Pancreas (tissue), 10 donors: Measurements from ENCODE around the gene PDE6B. TPM values are rescaled to one million over a fixed set of nuclear protein-coding genes. Genes with fewer than 3 reads are reported as not detected.

ENCODE experiments used
- ATAC-seq, 4 donors: fragments of 200-7000 bp; cut with Tn5 transposase; one replicate each; pipeline versions ENCODE4 v1.8.0 to v1.9.1; 2020; ENCODE audit warnings: mild to moderate bottlenecking in 4 of 4, moderate library complexity in 4 of 4
- DNase-seq, 6 donors: peaks; one replicate each; pipeline ENCODE4 v3.0.0-alpha.2; 2020
- FAIRE-seq: peaks from 2 replicates; lab custom pipeline; 2012; peaks lifted over from hg19 to GRCh38; lab: Jason Lieb, UNC
- H3K27ac ChIP-seq, 4 donors: fragments of 200-600 bp; sonication (generic); 1 replicate in 3 of 4; 2 replicates in 1 of 4; pipeline versions ENCODE4 v1.5.0 to v1.8.0; 2020
- H3K27me3 ChIP-seq, 4 donors: fragments of 200-600 bp; one replicate each; pipeline ENCODE4 v1.8.0; 2021
- H3K36me3 ChIP-seq, 3 donors: fragments of 200-600 bp; sonication (generic) in 1 of 3; one replicate each; pipeline versions ENCODE4 v1.5.0 to v1.8.0; 2020 to 2021
- H3K4me1 ChIP-seq, 3 donors: fragments of 200-600 bp; one replicate each; pipeline ENCODE4 v1.8.0; 2021
- H3K4me3 ChIP-seq, 4 donors: fragments of 200-600 bp; sonication (generic) in 2 of 4; one replicate each; pipeline versions ENCODE4 v1.5.0 to v1.8.0; 2020 to 2021
- H3K9me3 ChIP-seq, 4 donors: fragments of 200-600 bp; one replicate each; pipeline ENCODE4 v1.8.0; 2021
- CTCF ChIP-seq, 4 donors: fragments of 200-600 bp; sonication (generic) in 3 of 4; IDR thresholded peaks; one replicate each; pipeline versions ENCODE4 v1.5.0 to v1.8.0; 2021; ENCODE audit warnings: antibody characterized with exemption in 4 of 4
- WGBS, 2 donors: extraction: QIAGEN DNeasy Blood & Tissue Kit; methylation state at CpG; one replicate each; pipeline ENCODE4 v1.1.7; 2013; 5-methylcytosine and 5-hydroxymethylcytosine counted together
- intact Hi-C, 3 donors: fragments of 100-400 bp; cut with DNase I; formaldehyde crosslinking; loops; one replicate each; pipeline versions ENCODE4 v1.11.1 to v1.14.2; 2022
- polyA plus RNA-seq, 2 donors: library from polyadenylated mRNA; stranded (reverse); fragments of 200-250 nt; gene quantifications; one replicate each; pipeline ENCODE4 v1.2.3, GENCODE V29; 2013
- total RNA-seq, 6 donors: library from RNA; stranded (reverse); fragmentation: NEBNext Ultra II Directional in 4 of 6; extraction: Animal tissue kit (Norgen Biotek cat#: 25700) in 4 of 6; gene quantifications; one replicate each; pipeline versions ENCODE4 v1.2.1 to v1.2.4, GENCODE V29; 2021 to 2023
- donor health status: healthy with polysubstance abuse.
- donor health status: DM: no; HTN: no; CAD: no; lungs with moderate emphysema.
- donor health status: DM: no; HTN: no; CAD: no.
- donor health status: control.
- donor health status: control.
- donor health status: Bipolar disorder and iron deficiency.
- donor health status: DM: yes; HTN: yes; CAD: no.
- donor health status: DM: no; HTN: no; CAD: no.
- donor health status: DM: no; HTN: no; CAD: no.
- donor health status: DM: yes; HTN: yes; CAD: no.

The PDE6B gene
- total and polyA plus RNA-seq, 8 donors: 0.99 to 6.6 (median 2.9) TPM

GRCh38 chr4:578451-579443, 46.6 kb upstream of the PDE6B start:
- no peak for DNase-seq
- Histone ChIP-seq H3K4me1 (no peaks in the 10 kb centered on the region), H3K36me3 (no peaks in the 10 kb centered on the region), H3K9me3 (no peaks in the 10 kb centered on the region), H3K27me3 (peaks cover 5 to 18% (median 9%) of the 10 kb centered on the region in 4 donors), H3K27ac (no peak overlapping the region), H3K4me3 (no peak overlapping the region)
- FAIRE-seq: no peak
- no peak for TF ChIP-seq CTCF (IDR thresholded peaks at IDR 0.05)
- intact Hi-C loops: no loop called here
- 12 to 14% methylated on average over 32 of the region's 32 CpGs for WGBS, 2 donors
- ATAC-seq: no peak

GRCh38 chr4:579543-580175, 45.7 kb upstream of the PDE6B start:
- H3K27ac ChIP-seq: no peak overlapping the region
- H3K27me3 ChIP-seq: peaks cover 0 to 9% (median 1%) of the 10 kb centered on the region in 4 donors
- FAIRE-seq: no peak
- H3K4me1 ChIP-seq: no peaks in the 10 kb centered on the region
- H3K36me3 ChIP-seq: no peaks in the 10 kb centered on the region
- 26 to 27% methylated on average over 11 of the region's 11 CpGs for WGBS, 2 donors
- TF ChIP-seq CTCF (IDR thresholded peaks at IDR 0.05): no peak
- ATAC-seq: no peak
- no peak for DNase-seq
- H3K4me3 ChIP-seq: no peak overlapping the region
- intact Hi-C loops: no loop called here
- H3K9me3 ChIP-seq: no peaks in the 10 kb centered on the region

GRCh38 chr4:581181-581580, 44.2 kb upstream of the PDE6B start:
- H3K27ac ChIP-seq: no peak overlapping the region

GRCh38 chr4:581753-582361, 43.5 kb upstream of the PDE6B start:
- WGBS, 2 donors: 37 to 46% methylated on average over 9 of the region's 9 CpGs
- no peak overlapping the region for H3K27ac ChIP-seq
- H3K9me3 ChIP-seq: no peaks in the 10 kb centered on the region
- no peak for TF ChIP-seq CTCF (IDR thresholded peaks at IDR 0.05)
- no peaks in the 10 kb centered on the region for H3K4me1 ChIP-seq
- FAIRE-seq (no peak), ATAC-seq (no peak), DNase-seq (no peak)
- peaks cover 0 to 10% (median 0%) of the 10 kb centered on the region in 4 donors for H3K27me3 ChIP-seq
- intact Hi-C loops: no loop called here
- H3K36me3 ChIP-seq: no peaks in the 10 kb centered on the region
- no peak overlapping the region for H3K4me3 ChIP-seq

More at GRCh38 chr4:581181-581580, 44.2 kb upstream of the PDE6B start:
- Histone ChIP-seq H3K27me3 (peaks cover 0 to 7% (median 0%) of the 10 kb centered on the region in 4 donors), H3K4me1 (no peaks in the 10 kb centered on the region), H3K4me3 (no peak overlapping the region), H3K36me3 (no peaks in the 10 kb centered on the region), H3K9me3 (no peaks in the 10 kb centered on the region)
- FAIRE-seq (no peak), ATAC-seq (no peak), DNase-seq (no peak)
- WGBS, 2 donors: 24 to 34% methylated on average over 6 of the region's 6 CpGs
- TF ChIP-seq CTCF (IDR thresholded peaks at IDR 0.05): no peak
- intact Hi-C loops: no loop called here
